ENCODE data around the gene NHP2. TPM values are rescaled to one million over a fixed set of nuclear protein-coding genes. Genes with fewer than 3 reads are reported as not detected.

Gene NHP2
- polyA plus RNA-seq, 1 donor from 2014 or later = 332 TPM

GRCh38 chr5:178186427-178186826, 32.7 kb upstream of the NHP2 start:
- no peaks in the 10 kb centered on the region for H3K79me2 ChIP-seq (replicated peaks; ENCODE audit: insufficient read depth, low read length)
- no peaks in the 10 kb centered on the region for H3K36me3 ChIP-seq (ENCODE audit: insufficient read depth, low read length)
- H3K9ac ChIP-seq (ENCODE audit: low read length) = no peak overlapping the region
- H3K27ac ChIP-seq (ENCODE audit: low read length) = no peak overlapping the region
- H3K27me3 ChIP-seq (ENCODE audit: insufficient read depth, low read depth, low read length) = no peaks in the 10 kb centered on the region
- no peaks in the 10 kb centered on the region for H3K9me2 ChIP-seq (ENCODE audit: insufficient read depth, low read length)
- H3K4me3 ChIP-seq (ENCODE audit: low read length) = no peak overlapping the region
- no peaks in the 10 kb centered on the region for H4K20me1 ChIP-seq (ENCODE audit: insufficient read depth)
- TF ChIP-seq POLR2AphosphoS5 (IDR thresholded peaks at IDR 0.05) (no peak), MXI1 (conservative IDR thresholded peaks at IDR 0.05; ENCODE audit: poor library complexity, severe bottlenecking) (no peak), EZH2 (IDR thresholded peaks at IDR 0.05; ENCODE audit: borderline replicate concordance, insufficient read depth, low read length, poor library complexity, severe bottlenecking) (no peak), SMC3 (conservative IDR thresholded peaks at IDR 0.05; ENCODE audit: poor library complexity) (no peak), EP300 (conservative IDR thresholded peaks at IDR 0.05; ENCODE audit: poor library complexity, severe bottlenecking) (no peak), CTCF (IDR thresholded peaks at IDR 0.05; ENCODE audit: poor library complexity, severe bottlenecking) (no peak), RAD21 (conservative IDR thresholded peaks at IDR 0.05) (no peak)
- H3K9me3 ChIP-seq (ENCODE audit: low read length) = no peaks in the 10 kb centered on the region
- H3F3A ChIP-seq (ENCODE audit: insufficient read depth, low read length, poor library complexity, severe bottlenecking) = no peaks in the 10 kb centered on the region
- H2AFZ ChIP-seq (ENCODE audit: low read depth, low read length) = no peak overlapping the region
- H3K4me2 ChIP-seq (ENCODE audit: low read length) = no peak overlapping the region

GRCh38 chr5:178182158-178182876, 28.6 kb upstream of the NHP2 start:
- H3F3A ChIP-seq (ENCODE audit: insufficient read depth, low read length, poor library complexity, severe bottlenecking) = no peaks in the 10 kb centered on the region
- H3K4me3 ChIP-seq (ENCODE audit: low read length) = no peak overlapping the region
- H3K27me3 ChIP-seq (ENCODE audit: insufficient read depth, low read depth, low read length) = no peaks in the 10 kb centered on the region
- H3K79me2 ChIP-seq (replicated peaks; ENCODE audit: insufficient read depth, low read length) = no peaks in the 10 kb centered on the region
- no peak for TF ChIP-seq CTCF (IDR thresholded peaks at IDR 0.05; ENCODE audit: poor library complexity, severe bottlenecking)
- TF ChIP-seq SMC3 (conservative IDR thresholded peaks at IDR 0.05; ENCODE audit: poor library complexity) = no peak
- no peaks in the 10 kb centered on the region for H3K36me3 ChIP-seq (ENCODE audit: insufficient read depth, low read length)
- H2AFZ ChIP-seq (ENCODE audit: low read depth, low read length) = no peak overlapping the region
- no peak overlapping the region for H3K27ac ChIP-seq (ENCODE audit: low read length)
- H3K9me2 ChIP-seq (ENCODE audit: insufficient read depth, low read length) = no peaks in the 10 kb centered on the region
- H4K20me1 ChIP-seq (ENCODE audit: insufficient read depth) = no peaks in the 10 kb centered on the region
- no peak overlapping the region for H3K4me2 ChIP-seq (ENCODE audit: low read length)
- H3K9me3 ChIP-seq (ENCODE audit: low read length) = no peaks in the 10 kb centered on the region
- no peak overlapping the region for H3K9ac ChIP-seq (ENCODE audit: low read length)

GRCh38 chr5:178180141-178180863, 26.6 kb upstream of the NHP2 start:
- H3K9me3 ChIP-seq (ENCODE audit: low read length) = no peaks in the 10 kb centered on the region
- no peaks in the 10 kb centered on the region for H3K27me3 ChIP-seq (ENCODE audit: insufficient read depth, low read depth, low read length)
- no peak overlapping the region for H3K27ac ChIP-seq (ENCODE audit: low read length)
- H2AFZ ChIP-seq (ENCODE audit: low read depth, low read length) = no peak overlapping the region
- H3K4me3 ChIP-seq (ENCODE audit: low read length) = no peak overlapping the region
- H3K36me3 ChIP-seq (ENCODE audit: insufficient read depth, low read length) = no peaks in the 10 kb centered on the region
- no peaks in the 10 kb centered on the region for H4K20me1 ChIP-seq (ENCODE audit: insufficient read depth)
- H3K9ac ChIP-seq (ENCODE audit: low read length) = no peak overlapping the region
- no peak overlapping the region for H3K4me2 ChIP-seq (ENCODE audit: low read length)
- no peaks in the 10 kb centered on the region for H3K79me2 ChIP-seq (replicated peaks; ENCODE audit: insufficient read depth, low read length)
- TF ChIP-seq CTCF (IDR thresholded peaks at IDR 0.05; ENCODE audit: poor library complexity, severe bottlenecking) = no peak
- no peak for TF ChIP-seq POLR2AphosphoS5 (IDR thresholded peaks at IDR 0.05)
- TF ChIP-seq REST (IDR thresholded peaks at IDR 0.05; ENCODE audit: borderline replicate concordance) = no peak
- TF ChIP-seq SMC3 (conservative IDR thresholded peaks at IDR 0.05; ENCODE audit: poor library complexity) = no peak
- no peak for TF ChIP-seq MXI1 (conservative IDR thresholded peaks at IDR 0.05; ENCODE audit: poor library complexity, severe bottlenecking)
- no peak for TF ChIP-seq EP300 (conservative IDR thresholded peaks at IDR 0.05; ENCODE audit: poor library complexity, severe bottlenecking)
- TF ChIP-seq RAD21 (conservative IDR thresholded peaks at IDR 0.05) = no peak
- no peak for TF ChIP-seq EZH2 (IDR thresholded peaks at IDR 0.05; ENCODE audit: borderline replicate concordance, insufficient read depth, low read length, poor library complexity, severe bottlenecking)
- TF ChIP-seq TAF1 (IDR thresholded peaks at IDR 0.05; ENCODE audit: low read depth) = no peak
- no peaks in the 10 kb centered on the region for H3F3A ChIP-seq (ENCODE audit: insufficient read depth, low read length, poor library complexity, severe bottlenecking)
- no peaks in the 10 kb centered on the region for H3K9me2 ChIP-seq (ENCODE audit: insufficient read depth, low read length)
